ENCODE measurements around the gene HDAC6. TPM values are rescaled to one million over a fixed set of nuclear protein-coding genes. Genes with fewer than 3 reads are reported as not detected.

Gene HDAC6
- total RNA-seq (ENCODE audit: low replicate concordance) = 17.3 and 33.7 TPM in 2 replicates

DNA sequence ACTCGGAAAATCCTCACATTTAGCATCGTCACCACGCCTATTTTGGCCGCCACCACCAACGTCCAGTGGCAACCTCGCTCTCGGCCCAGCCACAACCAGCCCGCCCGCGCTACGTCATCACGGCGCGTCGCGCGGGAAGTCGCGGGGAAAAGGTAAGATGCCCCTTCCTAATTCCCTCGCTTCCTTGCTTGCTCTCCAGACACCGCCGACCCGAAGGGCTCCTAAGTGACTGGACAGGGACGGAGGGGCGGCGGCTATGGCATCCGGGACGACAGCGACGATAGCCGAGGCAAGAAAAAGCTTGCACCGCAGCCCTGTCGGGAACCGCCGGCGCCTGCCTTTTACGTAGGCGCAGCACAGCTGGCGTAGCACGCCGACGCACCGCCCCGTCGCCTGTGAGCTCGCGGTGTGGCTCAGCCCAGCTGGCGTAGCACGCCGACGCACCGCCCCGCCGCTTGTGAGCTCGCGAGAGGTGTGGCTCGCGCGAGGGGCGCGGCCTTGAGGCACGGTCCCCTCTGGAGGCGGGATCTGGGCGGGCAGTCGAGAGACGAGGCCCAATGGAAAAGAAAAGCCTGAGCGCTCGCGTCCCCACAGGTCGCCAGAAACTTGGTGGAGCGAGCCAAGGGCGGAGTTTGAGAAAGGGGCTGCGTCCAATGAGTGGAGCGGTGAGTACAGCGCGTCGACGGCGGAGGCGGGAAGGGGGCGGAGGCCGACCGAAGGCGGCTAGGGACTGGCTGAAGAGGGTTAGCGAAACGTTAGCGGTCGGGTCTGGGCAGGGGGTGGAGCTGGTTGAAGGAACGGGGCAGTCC, at the start of gene HDAC6:
TSS of gene HDAC6 (plus strand) at position 788 of the 809 bp plus-strand sequence. CDS start 626 bp downstream, outside the sequence.
- TF ChIP-seq, protein P1, sequence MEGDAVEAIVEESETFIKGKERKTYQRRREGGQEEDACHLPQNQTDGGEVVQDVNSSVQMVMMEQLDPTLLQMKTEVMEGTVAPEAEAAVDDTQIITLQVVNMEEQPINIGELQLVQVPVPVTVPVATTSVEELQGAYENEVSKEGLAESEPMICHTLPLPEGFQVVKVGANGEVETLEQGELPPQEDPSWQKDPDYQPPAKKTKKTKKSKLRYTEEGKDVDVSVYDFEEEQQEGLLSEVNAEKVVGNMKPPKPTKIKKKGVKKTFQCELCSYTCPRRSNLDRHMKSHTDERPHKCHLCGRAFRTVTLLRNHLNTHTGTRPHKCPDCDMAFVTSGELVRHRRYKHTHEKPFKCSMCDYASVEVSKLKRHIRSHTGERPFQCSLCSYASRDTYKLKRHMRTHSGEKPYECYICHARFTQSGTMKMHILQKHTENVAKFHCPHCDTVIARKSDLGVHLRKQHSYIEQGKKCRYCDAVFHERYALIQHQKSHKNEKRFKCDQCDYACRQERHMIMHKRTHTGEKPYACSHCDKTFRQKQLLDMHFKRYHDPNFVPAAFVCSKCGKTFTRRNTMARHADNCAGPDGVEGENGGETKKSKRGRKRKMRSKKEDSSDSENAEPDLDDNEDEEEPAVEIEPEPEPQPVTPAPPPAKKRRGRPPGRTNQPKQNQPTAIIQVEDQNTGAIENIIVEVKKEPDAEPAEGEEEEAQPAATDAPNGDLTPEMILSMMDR (IDR thresholded peaks at IDR 0.05; ENCODE audit: insufficient read depth, low read length) = no peak
- H3K4me3 ChIP-seq (ENCODE audit: low read depth, low read length) = peak within 1 kb of the TSS; percentile 76
- peak; percentile 98 for DNase-seq (ENCODE audit: low read depth)

DNA sequence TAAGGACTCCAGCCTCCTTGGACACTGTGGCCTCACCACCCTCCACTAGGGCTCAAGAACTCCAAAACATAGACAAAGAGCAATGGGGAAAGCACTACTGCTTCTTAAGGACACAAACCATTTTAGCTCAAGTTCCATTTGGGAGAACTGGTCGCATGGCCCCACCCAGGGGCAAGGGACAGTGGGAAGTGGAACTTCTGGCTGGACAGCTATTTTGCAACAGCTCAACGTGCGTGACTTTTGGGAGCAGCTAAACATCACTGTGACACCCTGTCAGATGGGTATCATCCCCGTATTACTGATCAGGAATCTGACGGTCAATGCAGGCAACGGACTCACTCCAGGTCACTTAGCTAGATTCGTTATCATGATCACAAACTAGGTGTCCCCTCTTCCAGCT, 49.4 kb upstream of the HDAC6 start:
- no peak for DNase-seq (ENCODE audit: low read depth)
- no peak overlapping the region for H3K4me3 ChIP-seq (ENCODE audit: low read depth, low read length)
- TF ChIP-seq, protein P1 (IDR thresholded peaks at IDR 0.05; ENCODE audit: insufficient read depth, low read length) = no peak

DNA sequence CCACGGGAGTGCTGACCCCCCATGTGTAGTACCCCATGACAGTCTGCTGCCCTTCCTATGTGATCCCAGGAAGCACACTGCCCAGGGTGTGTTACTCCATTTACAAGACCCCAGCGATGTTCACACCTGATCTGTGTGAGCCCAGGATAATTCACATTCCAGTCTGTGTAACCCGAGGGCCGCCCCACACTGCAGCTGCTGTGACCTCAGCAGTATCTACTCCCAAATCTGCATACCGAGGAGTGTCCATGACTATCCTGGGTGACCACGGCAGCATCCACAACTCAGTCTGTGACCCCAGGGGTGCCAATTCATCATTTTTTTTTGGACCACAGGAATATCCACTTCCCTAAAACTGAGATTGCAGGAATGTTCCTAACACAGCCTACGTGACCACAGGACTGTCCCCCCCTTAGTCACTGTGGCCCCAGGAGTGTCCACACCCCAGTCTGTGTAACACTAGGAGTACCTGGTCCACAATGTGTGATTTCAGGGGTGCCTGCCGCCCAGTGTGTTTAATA, 48.1 kb upstream of the HDAC6 start:
- TF ChIP-seq, protein P1 (IDR thresholded peaks at IDR 0.05; ENCODE audit: insufficient read depth, low read length) = no peak
- no peak for DNase-seq (ENCODE audit: low read depth)
- H3K4me3 ChIP-seq (ENCODE audit: low read depth, low read length) = no peak overlapping the region

DNA sequence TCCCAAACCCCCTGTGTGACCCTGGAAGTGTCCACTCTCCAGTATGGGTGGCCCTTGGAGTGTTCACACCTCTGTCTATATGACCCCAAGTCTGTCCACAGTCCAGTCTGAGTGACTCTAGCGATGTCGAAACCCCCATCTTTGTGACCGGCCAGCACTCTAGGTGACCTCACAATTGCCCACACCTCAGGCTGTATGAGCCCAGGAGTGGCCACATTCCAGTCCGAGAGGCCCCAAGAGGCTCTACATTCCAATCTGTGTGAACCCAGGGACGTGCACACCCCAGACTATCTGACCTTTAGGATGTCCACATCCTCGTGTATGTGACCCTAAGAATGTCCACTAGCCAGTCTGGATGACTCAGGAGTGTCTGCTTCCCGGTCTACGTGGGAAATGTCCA, 47.6 kb upstream of the HDAC6 start:
- TF ChIP-seq, protein P1 (IDR thresholded peaks at IDR 0.05; ENCODE audit: insufficient read depth, low read length) = no peak
- no peak overlapping the region for H3K4me3 ChIP-seq (ENCODE audit: low read depth, low read length)
- no peak for DNase-seq (ENCODE audit: low read depth)

DNA sequence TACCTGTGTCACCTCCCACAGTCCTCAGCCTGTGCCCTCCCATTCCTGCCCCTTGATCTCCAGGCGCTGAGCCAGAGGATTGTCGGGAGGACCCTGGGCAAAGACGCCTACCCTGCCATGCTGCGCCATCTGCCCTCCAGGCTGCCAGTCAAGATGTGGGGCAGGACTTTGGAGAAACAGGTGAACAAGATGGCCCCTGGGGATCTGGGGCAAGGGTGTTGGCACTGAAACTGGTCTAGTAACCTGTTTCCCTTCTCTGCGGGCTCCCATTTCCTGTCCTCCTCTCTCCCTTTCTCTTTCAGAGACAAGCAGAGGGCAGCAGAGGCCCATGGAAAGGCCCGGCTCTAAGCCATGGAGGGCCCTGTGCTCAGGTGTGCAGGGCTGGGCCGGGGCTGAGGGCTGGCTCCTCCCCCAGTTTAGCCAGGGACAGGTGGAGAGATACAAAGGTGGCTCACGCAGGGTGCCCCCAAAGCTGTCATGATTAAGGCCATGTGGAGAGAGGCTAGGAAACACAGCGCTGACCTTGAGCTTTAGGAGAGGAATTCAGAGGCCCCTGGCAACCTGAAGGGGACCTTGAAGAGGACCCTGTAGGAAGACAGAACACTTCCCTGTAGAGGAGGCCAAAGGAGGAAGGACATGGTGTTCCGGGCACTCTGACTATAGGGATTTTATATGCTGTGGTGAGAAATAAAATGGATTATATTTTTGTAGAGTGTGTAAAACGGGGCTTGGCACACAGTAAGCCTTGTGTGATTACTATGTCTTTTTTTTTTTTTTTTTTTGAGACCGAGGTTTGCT, 40.0 kb upstream of the HDAC6 start, which contains the start of gene GLOD5:
TSS of gene GLOD5 (plus strand) at position 74 of the 798 bp plus-strand sequence. CDS start at position 118, 44 bp downstream.
- no peak for DNase-seq (ENCODE audit: low read depth)
- TF ChIP-seq, protein P1 (IDR thresholded peaks at IDR 0.05; ENCODE audit: insufficient read depth, low read length) = peak; percentile 13

DNA sequence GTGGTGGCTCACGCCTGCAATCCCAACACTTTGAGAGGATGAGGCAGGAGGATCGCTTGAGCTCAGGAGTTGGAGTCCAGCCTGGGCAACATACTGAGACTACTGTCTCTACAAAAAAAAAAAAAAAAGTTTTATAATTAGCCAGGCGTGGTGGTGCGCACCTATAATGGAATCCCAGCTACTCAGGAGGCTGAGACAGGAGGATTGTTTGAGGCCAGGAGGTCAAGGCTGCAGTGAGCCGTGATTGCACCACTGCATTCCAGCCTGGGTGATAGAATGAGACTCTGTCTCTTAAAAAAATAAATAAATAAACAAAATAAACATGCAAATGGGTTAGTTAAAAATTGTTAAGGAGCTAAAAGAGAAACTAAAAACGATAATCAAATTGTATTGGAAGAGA, 32.6 kb upstream of the HDAC6 start:
- H3K4me3 ChIP-seq (ENCODE audit: low read depth, low read length) = no peak overlapping the region
- TF ChIP-seq, protein P1 (IDR thresholded peaks at IDR 0.05; ENCODE audit: insufficient read depth, low read length) = no peak
- no peak for DNase-seq (ENCODE audit: low read depth)

More for the DNA sequence above, 40.0 kb upstream of the HDAC6 start, which contains the start of gene GLOD5:
- H3K4me3 ChIP-seq (ENCODE audit: low read depth, low read length) = no peak within 1 kb of the TSS

All from fibroblast of the aortic adventitia (primary cell).